ENCODE measurements around the gene CDK5. TPM values are rescaled to one million over a fixed set of nuclear protein-coding genes. Genes with fewer than 3 reads are reported as not detected.
A peak's percentile ranks its signal among the peaks of the same experiment; 100 is the strongest.

Gene CDK5
- polyA plus RNA-seq, 1 experiment = 23.8 TPM

DNA sequence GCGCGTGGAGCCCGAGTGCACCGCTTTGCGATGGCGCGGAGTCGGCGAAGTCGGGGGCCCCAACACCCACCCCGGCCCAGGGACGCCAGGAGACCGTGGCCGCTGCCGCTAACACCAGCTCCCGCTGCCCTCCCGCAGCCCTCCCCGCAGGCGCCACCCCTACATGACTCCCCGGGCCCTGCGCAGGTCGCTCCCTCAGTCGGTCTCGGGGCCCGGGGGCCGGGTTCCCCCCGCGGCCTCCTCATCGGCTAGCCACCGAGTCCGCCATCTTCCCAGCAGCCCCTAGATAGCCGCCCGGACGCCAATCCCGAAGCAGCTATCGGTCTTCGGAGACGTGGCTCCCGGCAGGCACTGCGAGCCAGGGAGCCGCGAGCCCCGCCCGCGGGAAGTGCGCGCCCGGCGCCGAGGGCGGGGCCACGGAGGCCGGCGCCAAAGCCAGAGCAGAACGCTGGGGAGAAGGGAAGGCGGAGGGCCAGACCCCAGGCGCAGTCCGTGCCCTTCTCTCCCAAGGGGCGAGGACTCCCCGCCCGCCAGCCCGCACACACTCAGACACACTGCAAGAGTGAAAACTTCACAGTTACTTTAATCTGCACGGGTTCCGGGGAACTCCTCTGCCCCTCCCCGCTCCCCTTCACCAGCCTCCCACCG, 22.9 kb upstream of the CDK5 start, which contains the start of gene FASTK:
FASTK (minus strand) TSS at position 288 of the 648 bp plus-strand sequence; CDS start at position 245, 43 bp downstream.
- peak within 1 kb of the TSS; percentile 61 for H3K27ac ChIP-seq (ENCODE audit: low read depth, low read length)
- TF ChIP-seq, protein P1, sequence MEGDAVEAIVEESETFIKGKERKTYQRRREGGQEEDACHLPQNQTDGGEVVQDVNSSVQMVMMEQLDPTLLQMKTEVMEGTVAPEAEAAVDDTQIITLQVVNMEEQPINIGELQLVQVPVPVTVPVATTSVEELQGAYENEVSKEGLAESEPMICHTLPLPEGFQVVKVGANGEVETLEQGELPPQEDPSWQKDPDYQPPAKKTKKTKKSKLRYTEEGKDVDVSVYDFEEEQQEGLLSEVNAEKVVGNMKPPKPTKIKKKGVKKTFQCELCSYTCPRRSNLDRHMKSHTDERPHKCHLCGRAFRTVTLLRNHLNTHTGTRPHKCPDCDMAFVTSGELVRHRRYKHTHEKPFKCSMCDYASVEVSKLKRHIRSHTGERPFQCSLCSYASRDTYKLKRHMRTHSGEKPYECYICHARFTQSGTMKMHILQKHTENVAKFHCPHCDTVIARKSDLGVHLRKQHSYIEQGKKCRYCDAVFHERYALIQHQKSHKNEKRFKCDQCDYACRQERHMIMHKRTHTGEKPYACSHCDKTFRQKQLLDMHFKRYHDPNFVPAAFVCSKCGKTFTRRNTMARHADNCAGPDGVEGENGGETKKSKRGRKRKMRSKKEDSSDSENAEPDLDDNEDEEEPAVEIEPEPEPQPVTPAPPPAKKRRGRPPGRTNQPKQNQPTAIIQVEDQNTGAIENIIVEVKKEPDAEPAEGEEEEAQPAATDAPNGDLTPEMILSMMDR (IDR thresholded peaks at IDR 0.05; ENCODE audit: low read depth, low read length) = no peak
- H3K9me3 ChIP-seq (ENCODE audit: control insufficient read depth, insufficient read depth, low read length) = peaks cover 3% of the 10 kb centered on the region; the same call in 1 of the 2 replicates
- no peaks in the 10 kb centered on the region for H3K27me3 ChIP-seq (ENCODE audit: control insufficient read depth, insufficient read depth, low read length)
- H3K4me3 ChIP-seq (ENCODE audit: low read depth, low read length) = peak within 1 kb of the TSS; percentile 90
- POLR2A ChIA-PET = interaction anchor here (0.6 to 1.6 kb wide), 9 partner anchors 9 to 52 kb away, joined by 3 to 9 read pairs (median 6); partner anchors contain the start of gene CDK5
- DNase-seq (ENCODE audit: low read depth, low spot score) = peak; percentile 69
- CTCF ChIA-PET = interaction anchor here (0.7 to 1.0 kb wide), 2 partner anchors 10 to 133 kb away, joined by 3 read pairs; no protein-coding TSS in a partner anchor

DNA sequence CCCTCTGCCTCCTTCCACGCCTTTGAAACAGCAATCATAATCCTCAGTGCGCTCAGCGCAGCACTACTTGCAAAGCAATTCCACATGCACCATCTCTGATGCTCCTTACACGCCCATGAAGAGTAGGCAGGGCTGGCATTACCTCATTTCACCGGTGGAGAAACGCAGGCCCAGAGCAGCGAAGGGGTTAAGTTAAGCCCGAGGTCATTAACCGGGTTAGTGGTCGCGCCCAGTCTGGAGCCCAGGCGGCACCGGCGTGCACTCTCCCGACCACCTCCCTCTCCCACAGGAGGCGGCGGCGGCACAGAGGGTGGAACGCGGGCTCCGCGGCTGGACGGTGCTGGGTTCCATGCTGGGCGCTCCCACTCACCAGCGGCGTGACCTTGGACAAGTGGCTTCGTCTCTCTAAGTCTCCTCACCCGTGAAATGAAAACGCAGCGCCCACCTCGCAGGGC, 22.4 kb upstream of the CDK5 start:
- Histone ChIP-seq H3K27me3 (ENCODE audit: control insufficient read depth, insufficient read depth, low read length) (no peaks in the 10 kb centered on the region), H3K27ac (ENCODE audit: low read depth, low read length) (peak overlapping the region; percentile 61), H3K9me3 (ENCODE audit: control insufficient read depth, insufficient read depth, low read length) (peaks cover 3% of the 10 kb centered on the region; the same call in 1 of the 2 replicates), H3K4me3 (ENCODE audit: low read depth, low read length) (peak overlapping the region; percentile 90)
- TF ChIP-seq, protein P1 (IDR thresholded peaks at IDR 0.05; ENCODE audit: low read depth, low read length) = no peak
- ChIA-PET POLR2A (interaction anchor here (1.0 to 1.6 kb wide), 7 partner anchors 8 to 30 kb away, joined by 3 to 9 read pairs (median 6); partner anchors contain the start of gene CDK5), CTCF (interaction anchor here (0.7 to 1.0 kb wide), 2 partner anchors 11 to 133 kb away, joined by 3 read pairs; no protein-coding TSS in a partner anchor)
- DNase-seq (ENCODE audit: low read depth, low spot score) = no peak

DNA sequence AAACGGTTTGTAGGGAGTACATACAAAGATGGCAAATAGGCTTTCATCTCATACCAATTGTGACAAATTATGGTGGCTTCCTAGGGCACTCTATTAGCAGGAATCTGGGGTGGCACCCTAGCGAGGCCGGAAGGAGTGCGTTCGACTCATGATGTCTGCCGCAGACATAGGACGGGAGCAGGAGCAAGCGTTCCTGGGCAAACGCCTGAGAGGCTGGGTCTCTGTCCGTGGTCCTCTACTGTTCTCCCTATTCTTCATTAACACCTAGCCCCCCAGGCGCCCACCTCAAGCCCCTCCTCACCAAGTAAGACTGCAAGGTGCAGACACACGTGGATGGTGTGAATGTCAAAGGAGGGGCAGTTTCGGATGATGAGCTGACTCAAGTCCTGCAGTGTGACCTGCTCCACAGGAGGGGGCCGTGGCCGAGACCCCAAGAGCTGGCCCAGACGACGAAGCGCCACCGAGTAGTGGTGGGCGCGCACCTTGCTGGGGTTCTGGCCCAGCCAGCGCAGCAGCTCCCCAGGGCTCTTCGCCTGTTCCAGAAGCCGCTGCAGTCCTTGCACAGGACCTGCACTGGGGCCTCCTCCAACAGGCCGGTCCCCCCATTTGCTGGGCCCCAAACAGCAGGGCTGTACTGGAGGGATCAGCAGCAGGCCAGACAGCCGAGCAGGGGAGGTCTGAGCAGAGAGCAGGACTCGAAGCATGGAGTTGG, 21.7 kb upstream of the CDK5 start:
- ChIA-PET CTCF (no interaction called here), POLR2A (no interaction called here)
- Histone ChIP-seq H3K9me3 (ENCODE audit: control insufficient read depth, insufficient read depth, low read length) (peaks cover 3% of the 10 kb centered on the region; the same call in 1 of the 2 replicates), H3K27me3 (ENCODE audit: control insufficient read depth, insufficient read depth, low read length) (no peaks in the 10 kb centered on the region), H3K27ac (ENCODE audit: low read depth, low read length) (peak overlapping the region; percentile 11), H3K4me3 (ENCODE audit: low read depth, low read length) (peak overlapping the region; percentile 90)
- DNase-seq (ENCODE audit: low read depth, low spot score) = no peak
- TF ChIP-seq, protein P1 (IDR thresholded peaks at IDR 0.05; ENCODE audit: low read depth, low read length) = no peak

DNA sequence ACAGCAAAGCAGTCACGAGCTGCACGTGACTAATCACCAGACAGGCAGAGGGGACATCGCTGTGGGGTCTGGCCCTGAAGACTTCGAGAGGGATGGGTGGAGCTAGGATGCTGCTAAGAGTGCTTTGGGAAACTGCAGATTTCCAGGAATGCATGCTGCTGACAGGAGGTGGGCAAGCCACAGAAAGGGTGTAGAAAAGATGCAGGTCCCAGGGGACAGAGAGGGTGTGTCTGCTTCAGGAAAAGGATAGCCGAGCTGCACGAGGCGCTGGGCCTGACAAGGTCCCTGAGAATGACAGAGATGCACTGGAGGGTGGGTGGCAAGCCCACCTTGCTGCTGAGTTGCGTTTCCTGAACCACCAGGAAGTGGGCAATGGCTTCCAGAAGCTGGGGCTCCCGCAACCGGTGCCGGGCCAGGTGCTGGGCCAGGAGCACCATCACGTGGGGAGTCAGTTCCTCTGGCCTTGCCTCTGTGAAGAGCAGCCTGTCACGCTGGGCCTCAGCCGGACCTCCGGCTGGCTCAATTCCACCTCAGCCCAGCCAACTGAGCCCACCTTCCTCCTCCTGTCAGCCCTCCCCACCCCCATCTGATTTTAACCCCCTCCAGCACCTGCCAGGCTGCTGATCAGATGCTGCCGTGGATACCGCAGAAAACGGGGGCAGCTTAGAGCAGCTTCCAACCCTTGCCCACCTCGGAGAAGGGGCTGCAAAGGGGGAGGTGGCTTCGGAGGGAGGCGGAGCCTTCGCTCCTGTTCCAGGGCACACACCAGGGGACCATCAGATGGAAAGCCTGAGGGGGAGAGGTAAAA, 20.7 kb upstream of the CDK5 start:
- H3K4me3 ChIP-seq (ENCODE audit: low read depth, low read length) = peak overlapping the region; percentile 17

More for the DNA sequence above, 20.7 kb upstream of the CDK5 start:
- Histone ChIP-seq H3K27ac (ENCODE audit: low read depth, low read length) (no peak overlapping the region), H3K27me3 (ENCODE audit: control insufficient read depth, insufficient read depth, low read length) (no peaks in the 10 kb centered on the region), H3K9me3 (ENCODE audit: control insufficient read depth, insufficient read depth, low read length) (peaks cover 3% of the 10 kb centered on the region; the same call in 1 of the 2 replicates)
- no peak for DNase-seq (ENCODE audit: low read depth, low spot score)
- CTCF ChIA-PET = interaction anchor here (1.1 to 1.7 kb wide), 2 partner anchors 15 to 33 kb away, joined by 4 to 5 read pairs; no protein-coding TSS in a partner anchor
- TF ChIP-seq, protein P1 (IDR thresholded peaks at IDR 0.05; ENCODE audit: low read depth, low read length) = no peak
- POLR2A ChIA-PET = interaction anchor here (0.8 to 0.9 kb wide), 2 partner anchors 33 to 165 kb away, joined by 3 to 4 read pairs; no protein-coding TSS in a partner anchor

Data from AG04450 (cell line).